Neural cell (in vitro differentiated cells): ENCODE measurements around the gene CDH4. TPM values are rescaled to one million over a fixed set of nuclear protein-coding genes. Genes with fewer than 3 reads are reported as not detected.

ENCODE experiments used
- H2AFZ ChIP-seq: fragments of 200-600, 300-800 bp; sonication (generic), shearing (Covaris generic); 2 replicates; pipeline ENCODE4 v1.6.0; 2014; ENCODE audit warnings: low read depth, mild to moderate bottlenecking, antibody characterized with exemption, low read length, moderate library complexity
- H3F3A ChIP-seq: fragments of 200-600 bp; shearing (Covaris generic); 2 replicates; pipeline ENCODE4 v1.6.1; 2016; ENCODE audit warnings: mild to moderate bottlenecking, moderate library complexity, mixed read lengths, antibody characterized with exemption, low read length; ENCODE audit not compliant: insufficient read depth, poor library complexity, severe bottlenecking
- H3K27ac ChIP-seq: fragments of 200-600, 300-800 bp; sonication (generic), shearing (Covaris generic); 2 replicates; pipeline ENCODE4 v1.5.1; 2014; ENCODE audit warnings: mild to moderate bottlenecking, low read length, moderate library complexity
- H3K27me3 ChIP-seq: fragments of 300-800, 200-600 bp; sonication (generic), shearing (Covaris generic); 2 replicates; pipeline ENCODE4 v1.6.0; 2014; ENCODE audit warnings: mild to moderate bottlenecking, low read depth, low read length, moderate library complexity; ENCODE audit not compliant: insufficient read depth
- H3K36me3 ChIP-seq: fragments of 300-800, 200-600 bp; sonication (generic), shearing (Covaris generic); 2 replicates; pipeline ENCODE4 v1.5.1; 2014; ENCODE audit warnings: mild to moderate bottlenecking, antibody characterized with exemption, low read length, moderate library complexity; ENCODE audit not compliant: insufficient read depth
- H3K4me2 ChIP-seq: fragments of 300-800, 200-600 bp; sonication (generic), shearing (Covaris generic); 2 replicates; pipeline ENCODE4 v1.6.0; 2014; ENCODE audit warnings: mild to moderate bottlenecking, low read length
- H3K4me3 ChIP-seq: fragments of 300-800, 200-600 bp; sonication (generic), shearing (Covaris generic); 2 replicates; pipeline ENCODE4 v1.5.1; 2014; ENCODE audit warnings: mild to moderate bottlenecking, low read length, moderate library complexity
- H3K79me2 ChIP-seq: fragments of 200-600 bp; shearing (Covaris generic); replicated peaks from 2 replicates; pipeline ENCODE4 v1.6.0; 2014; ENCODE audit warnings: mild to moderate bottlenecking, low read length, moderate library complexity; ENCODE audit not compliant: insufficient read depth
- H3K9ac ChIP-seq: fragments of 300-800, 200-600 bp; sonication (generic), shearing (Covaris generic); 2 replicates; pipeline ENCODE4 v1.6.1; 2016; ENCODE audit warnings: mild to moderate bottlenecking, low read length, mixed read lengths
- H3K9me2 ChIP-seq: fragments of 200-600 bp; shearing (Covaris generic); 2 replicates; pipeline ENCODE4 v1.6.1; 2016; ENCODE audit warnings: mild to moderate bottlenecking, low read length, mixed read lengths; ENCODE audit not compliant: insufficient read depth
- H3K9me3 ChIP-seq: fragments of 200-600, 300-800 bp; sonication (generic), shearing (Covaris generic); 2 replicates; pipeline ENCODE4 v1.6.1; 2016; ENCODE audit warnings: mild to moderate bottlenecking, mixed run types, low read length, moderate library complexity, mixed read lengths
- H4K20me1 ChIP-seq: fragments of 200-600 bp; shearing (Covaris generic); 2 replicates; pipeline ENCODE4 v1.6.1; 2016; ENCODE audit warnings: mild to moderate bottlenecking, mixed run types; ENCODE audit not compliant: insufficient read depth
- EP300 ChIP-seq: fragments of 450-650 bp; conservative IDR thresholded peaks from 2 replicates; pipeline ENCODE4 v1.6.1; 2014; ENCODE audit warnings: antibody characterized with exemption, mild to moderate bottlenecking, moderate library complexity; ENCODE audit not compliant: poor library complexity, severe bottlenecking
- EZH2 ChIP-seq: fragments of 200-600, 300-800 bp; shearing (Covaris generic), sonication (generic); IDR thresholded peaks from 2 replicates; pipeline ENCODE4 v1.6.1; 2014; ENCODE audit warnings: antibody characterized with exemption, low read length, borderline replicate concordance, mild to moderate bottlenecking; ENCODE audit not compliant: insufficient read depth, poor library complexity, severe bottlenecking
- MXI1 ChIP-seq: fragments of 450-650 bp; conservative IDR thresholded peaks from 2 replicates; pipeline ENCODE4 v1.6.1; 2014; ENCODE audit warnings: antibody characterized with exemption, mild to moderate bottlenecking; ENCODE audit not compliant: poor library complexity, severe bottlenecking
- POLR2AphosphoS5 ChIP-seq: IDR thresholded peaks from 2 replicates; pipeline ENCODE4 v1.6.1; 2012
- REST ChIP-seq: IDR thresholded peaks from 2 replicates; pipeline ENCODE4 v1.6.1; 2012; ENCODE audit warnings: borderline replicate concordance
- SMC3 ChIP-seq: fragments of 450-650 bp; conservative IDR thresholded peaks from 2 replicates; pipeline ENCODE4 v1.6.1; 2014; ENCODE audit warnings: antibody characterized with exemption, mild to moderate bottlenecking, moderate library complexity; ENCODE audit not compliant: poor library complexity
- TAF1 ChIP-seq: IDR thresholded peaks from 2 replicates; pipeline ENCODE4 v1.6.1; 2012; ENCODE audit warnings: low read depth
- polyA plus RNA-seq: library from polyadenylated mRNA; depleted of rRNA; stranded (reverse); fragments of >200 nt; gene quantifications from 2 replicates; pipeline ENCODE4 v1.2.3, GENCODE V29; 2014
- TF ChIP-seq, protein P1 (sequence below): fragments of 450-650 bp; IDR thresholded peaks from 2 replicates; pipeline ENCODE4 v1.5.1; 2014; ENCODE audit warnings: antibody characterized with exemption, mild to moderate bottlenecking, moderate library complexity; ENCODE audit not compliant: poor library complexity, severe bottlenecking

CDH4 gene
- polyA plus RNA-seq, 1 donor from 2014 or later = 24.6 TPM

GRCh38 chr20:61419010-61419409, 166.9 kb downstream of the CDH4 start:
- H3K9ac ChIP-seq = no peak overlapping the region
- TF ChIP-seq EP300 (no peak), REST (no peak), EZH2 (no peak)
- H3K4me3 ChIP-seq = no peak overlapping the region

GRCh38 chr20:61419501-61419900, 167.4 kb downstream of the CDH4 start:
- TF ChIP-seq SMC3 (no peak), TAF1 (no peak), EZH2 (no peak)
- TF ChIP-seq, protein P1, sequence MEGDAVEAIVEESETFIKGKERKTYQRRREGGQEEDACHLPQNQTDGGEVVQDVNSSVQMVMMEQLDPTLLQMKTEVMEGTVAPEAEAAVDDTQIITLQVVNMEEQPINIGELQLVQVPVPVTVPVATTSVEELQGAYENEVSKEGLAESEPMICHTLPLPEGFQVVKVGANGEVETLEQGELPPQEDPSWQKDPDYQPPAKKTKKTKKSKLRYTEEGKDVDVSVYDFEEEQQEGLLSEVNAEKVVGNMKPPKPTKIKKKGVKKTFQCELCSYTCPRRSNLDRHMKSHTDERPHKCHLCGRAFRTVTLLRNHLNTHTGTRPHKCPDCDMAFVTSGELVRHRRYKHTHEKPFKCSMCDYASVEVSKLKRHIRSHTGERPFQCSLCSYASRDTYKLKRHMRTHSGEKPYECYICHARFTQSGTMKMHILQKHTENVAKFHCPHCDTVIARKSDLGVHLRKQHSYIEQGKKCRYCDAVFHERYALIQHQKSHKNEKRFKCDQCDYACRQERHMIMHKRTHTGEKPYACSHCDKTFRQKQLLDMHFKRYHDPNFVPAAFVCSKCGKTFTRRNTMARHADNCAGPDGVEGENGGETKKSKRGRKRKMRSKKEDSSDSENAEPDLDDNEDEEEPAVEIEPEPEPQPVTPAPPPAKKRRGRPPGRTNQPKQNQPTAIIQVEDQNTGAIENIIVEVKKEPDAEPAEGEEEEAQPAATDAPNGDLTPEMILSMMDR = no peak
- Histone ChIP-seq H3F3A (no peaks in the 10 kb centered on the region), H3K9me2 (no peaks in the 10 kb centered on the region), H3K79me2 (no peaks in the 10 kb centered on the region), H4K20me1 (no peaks in the 10 kb centered on the region), H3K27me3 (no peaks in the 10 kb centered on the region), H3K9me3 (peaks cover 5% of the 10 kb centered on the region), H3K4me3 (no peak overlapping the region), H3K27ac (no peak overlapping the region), H3K36me3 (no peaks in the 10 kb centered on the region), H2AFZ (no peak overlapping the region), H3K9ac (no peak overlapping the region), H3K4me2 (no peak overlapping the region)

More at GRCh38 chr20:61419010-61419409, 166.9 kb downstream of the CDH4 start:
- no peak overlapping the region for H3K4me2 ChIP-seq
- H3K27me3 ChIP-seq = no peaks in the 10 kb centered on the region
- no peak overlapping the region for H2AFZ ChIP-seq
- no peaks in the 10 kb centered on the region for H3F3A ChIP-seq
- H3K9me2 ChIP-seq = no peaks in the 10 kb centered on the region
- H3K36me3 ChIP-seq = no peaks in the 10 kb centered on the region
- no peaks in the 10 kb centered on the region for H3K79me2 ChIP-seq
- H3K9me3 ChIP-seq = peaks cover 6% of the 10 kb centered on the region
- H4K20me1 ChIP-seq = no peaks in the 10 kb centered on the region
- H3K27ac ChIP-seq = no peak overlapping the region

DNA sequence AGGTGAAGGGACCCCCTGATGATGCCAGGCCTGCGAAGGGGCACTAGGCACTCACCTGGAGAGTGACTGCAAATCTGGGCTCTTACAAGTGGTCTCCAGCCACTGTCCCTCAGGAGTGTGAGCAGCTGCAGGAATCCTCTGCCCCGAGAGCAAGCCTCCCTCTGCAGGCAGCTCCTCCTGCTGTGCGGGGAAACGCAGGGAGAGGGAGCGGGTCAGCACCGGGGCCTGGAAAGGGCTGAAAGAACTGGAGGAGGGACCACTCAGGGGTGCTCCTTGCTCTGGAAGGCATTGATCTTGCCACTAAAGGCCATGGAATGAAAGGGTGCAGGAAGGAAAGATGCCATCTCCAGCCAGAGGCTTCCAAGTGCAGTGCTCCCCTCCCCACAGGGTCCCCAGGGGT, 168.0 kb downstream of the CDH4 start:
- no peak overlapping the region for H2AFZ ChIP-seq
- no peaks in the 10 kb centered on the region for H3K27me3 ChIP-seq
- H3K27ac ChIP-seq = no peak overlapping the region
- H3F3A ChIP-seq = no peaks in the 10 kb centered on the region
- TF ChIP-seq, protein P1 = no peak
- no peak for TF ChIP-seq EZH2
- TF ChIP-seq REST = no peak
- TF ChIP-seq POLR2AphosphoS5 = no peak
- no peak for TF ChIP-seq EP300
- TF ChIP-seq MXI1 = no peak
- H4K20me1 ChIP-seq = no peaks in the 10 kb centered on the region
- H3K9ac ChIP-seq = no peak overlapping the region
- H3K9me3 ChIP-seq = peaks cover 5% of the 10 kb centered on the region
- no peak overlapping the region for H3K4me3 ChIP-seq
- no peaks in the 10 kb centered on the region for H3K36me3 ChIP-seq
- H3K79me2 ChIP-seq = no peaks in the 10 kb centered on the region
- no peak overlapping the region for H3K4me2 ChIP-seq
- no peaks in the 10 kb centered on the region for H3K9me2 ChIP-seq
